HG03196 (cell line): ENCODE results near the gene MRAS.

Source experiments
- ATAC-seq: cut with Tn5 transposase; IDR thresholded peaks from one replicate; pipeline ENCODE4 v1.9.1; 2021; ENCODE audit not compliant: unreplicated experiment

Gene MRAS

DNA sequence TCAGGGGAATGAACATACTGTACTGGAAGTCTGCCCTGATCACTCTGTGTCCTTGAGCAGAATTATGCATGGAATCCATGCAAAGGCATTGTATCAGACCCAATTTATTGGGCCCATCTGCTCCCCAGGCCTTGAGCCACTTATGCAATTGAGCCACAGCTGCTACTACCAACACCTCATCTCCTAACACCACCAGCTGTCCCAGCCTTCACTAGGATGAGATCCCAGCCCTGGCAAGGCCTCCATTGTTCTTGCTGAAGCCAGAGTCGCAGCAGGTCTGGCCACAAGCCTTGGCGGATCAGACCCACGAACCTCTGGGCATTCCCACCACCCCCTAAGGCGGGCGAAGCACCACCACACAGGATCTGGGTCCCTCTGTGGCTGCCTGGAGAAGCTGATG, 9.6 kb upstream of the MRAS start:
- ATAC-seq: no peak

DNA sequence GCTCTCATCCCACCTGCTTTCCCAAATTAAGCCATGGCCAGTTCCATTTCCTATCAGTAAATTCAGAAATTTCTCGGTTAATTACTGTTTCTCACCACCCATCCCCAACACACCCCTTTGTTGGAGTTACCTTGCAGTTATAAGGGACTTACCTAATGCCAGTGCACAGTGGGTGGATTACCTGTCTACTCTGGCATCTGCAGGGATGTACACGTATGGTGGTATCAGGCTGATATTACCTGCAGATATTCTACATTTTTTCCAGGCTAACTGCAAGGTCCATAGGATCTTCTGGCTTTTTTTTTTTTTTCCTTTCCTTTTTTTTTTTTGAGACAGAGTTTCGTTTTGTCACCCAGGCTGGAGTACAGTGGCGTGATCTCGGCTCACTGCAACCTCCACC, 7.9 kb upstream of the MRAS start:
- no peak for ATAC-seq

DNA sequence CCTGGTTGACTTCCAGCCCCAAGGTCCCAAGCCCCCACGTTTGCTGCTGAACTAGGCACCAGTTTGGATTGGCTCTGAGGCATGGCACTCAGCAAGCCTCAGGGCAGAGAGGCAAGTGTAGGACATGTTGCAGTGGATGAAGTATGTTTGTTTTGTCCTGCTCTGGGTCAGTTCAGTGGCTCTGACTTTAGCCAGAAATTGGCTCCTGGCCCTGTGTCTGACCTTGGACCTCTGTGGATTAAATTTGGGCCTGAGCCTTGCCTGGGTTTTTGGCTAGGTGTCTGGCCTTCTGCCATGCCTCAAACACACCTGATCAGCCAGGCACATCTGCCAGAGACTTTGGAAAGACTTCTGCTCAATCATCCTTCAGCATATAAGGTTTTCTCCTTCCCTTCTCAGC, 3.6 kb upstream of the MRAS start:
- no peak for ATAC-seq

DNA sequence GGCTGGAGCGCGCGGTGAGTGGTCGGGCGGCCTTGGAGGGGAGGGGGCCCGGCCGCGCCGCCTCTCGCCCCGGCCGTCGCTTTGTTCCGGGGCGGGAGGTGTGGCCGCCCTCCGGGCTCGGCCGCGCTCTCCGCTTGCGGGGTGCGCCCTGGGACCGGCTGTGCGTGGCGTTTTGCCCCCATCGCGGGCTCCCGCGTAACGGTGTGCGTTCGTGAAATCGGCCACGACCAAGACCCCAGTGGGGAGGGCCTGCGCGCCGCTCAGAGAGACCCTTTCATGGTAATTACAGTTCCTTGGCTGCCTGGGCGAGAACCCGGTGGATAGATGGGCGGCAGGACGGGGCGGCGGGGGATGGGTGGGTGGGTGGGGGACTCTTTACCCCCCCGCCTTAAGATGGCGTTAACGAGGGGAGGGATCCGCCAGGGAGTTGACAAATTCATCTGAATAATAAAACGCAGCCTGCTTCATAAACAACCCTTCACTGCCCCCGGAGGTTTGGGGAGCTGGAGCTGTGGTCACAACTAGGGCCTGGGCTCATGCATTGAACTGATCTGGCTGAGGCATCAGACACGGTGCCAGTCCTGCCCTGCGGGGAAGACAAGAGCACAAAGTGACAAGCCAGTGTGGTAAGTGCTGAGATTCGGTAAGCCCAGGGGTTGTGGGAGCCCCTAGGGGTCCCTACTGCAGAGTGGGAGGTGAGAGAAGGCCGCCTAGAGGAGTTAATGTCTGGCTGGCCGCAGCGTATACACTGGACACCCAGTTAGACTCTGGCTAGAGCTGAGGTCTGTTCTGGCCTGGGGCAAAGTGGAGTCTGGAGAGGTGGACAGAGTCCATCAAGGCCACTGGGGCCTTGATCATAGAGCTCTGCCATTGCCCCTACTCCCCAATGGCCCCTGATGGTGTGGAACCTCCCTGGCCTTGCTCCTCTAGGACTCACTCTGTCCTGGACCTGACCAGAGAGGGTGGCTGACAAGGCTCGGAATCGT, 668 bp downstream of the MRAS start:
- ATAC-seq: no peak

DNA sequence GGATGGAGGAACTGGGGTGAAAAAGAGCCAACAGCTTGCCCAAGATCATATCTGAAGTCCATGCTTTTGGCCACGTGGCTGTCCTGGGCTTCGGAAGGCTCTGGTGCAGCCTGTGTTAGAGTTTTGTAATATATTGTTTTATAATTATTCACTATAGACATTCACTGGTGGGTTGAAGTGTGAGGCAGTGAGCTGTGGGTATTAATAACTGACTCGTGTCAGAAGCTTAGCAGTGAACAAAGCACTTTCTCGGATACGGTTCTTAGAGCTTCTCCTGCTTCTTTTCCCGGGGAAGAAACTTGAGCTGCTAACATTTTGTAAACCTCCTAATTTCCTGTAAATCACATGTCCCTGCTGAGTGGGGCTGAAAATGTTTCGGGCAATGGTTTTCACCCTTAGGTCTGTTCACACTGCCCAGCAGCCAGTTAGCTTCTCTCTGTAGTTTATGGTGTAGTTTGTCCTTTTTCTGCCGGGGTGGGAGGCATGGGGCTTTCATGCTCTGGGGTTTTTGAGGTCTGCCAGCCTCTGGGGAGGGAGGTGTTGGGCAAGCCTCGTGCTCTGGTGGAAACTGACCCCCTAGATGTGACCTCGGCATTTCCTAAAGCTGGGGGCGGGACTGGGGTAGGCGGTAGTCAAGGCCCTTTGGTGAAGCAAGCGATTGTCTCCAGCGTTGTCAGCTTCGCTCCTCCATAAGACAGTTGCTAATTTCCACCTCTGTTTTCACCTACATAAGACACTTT, 1.7 kb downstream of the MRAS start:
- no peak for ATAC-seq

DNA sequence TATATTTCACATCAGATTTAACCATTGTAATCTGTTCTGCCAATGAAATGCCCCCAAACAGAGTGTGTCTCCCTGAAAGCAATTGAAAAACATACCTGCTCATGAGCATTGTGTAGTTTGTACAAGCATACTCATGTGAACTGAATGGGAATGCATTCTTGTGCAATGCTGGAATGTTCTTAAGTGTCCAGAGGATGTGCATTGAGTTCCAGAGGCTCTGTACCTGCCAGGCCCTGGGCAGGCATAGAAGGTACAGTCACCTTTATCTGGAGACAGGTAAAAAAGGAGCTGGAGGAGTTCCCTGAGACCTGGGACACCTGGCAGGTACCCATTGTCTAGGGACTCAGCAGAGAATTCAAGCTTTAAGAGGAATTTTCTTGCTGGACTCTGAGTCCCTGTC, 2.8 kb downstream of the MRAS start:
- no peak for ATAC-seq

DNA sequence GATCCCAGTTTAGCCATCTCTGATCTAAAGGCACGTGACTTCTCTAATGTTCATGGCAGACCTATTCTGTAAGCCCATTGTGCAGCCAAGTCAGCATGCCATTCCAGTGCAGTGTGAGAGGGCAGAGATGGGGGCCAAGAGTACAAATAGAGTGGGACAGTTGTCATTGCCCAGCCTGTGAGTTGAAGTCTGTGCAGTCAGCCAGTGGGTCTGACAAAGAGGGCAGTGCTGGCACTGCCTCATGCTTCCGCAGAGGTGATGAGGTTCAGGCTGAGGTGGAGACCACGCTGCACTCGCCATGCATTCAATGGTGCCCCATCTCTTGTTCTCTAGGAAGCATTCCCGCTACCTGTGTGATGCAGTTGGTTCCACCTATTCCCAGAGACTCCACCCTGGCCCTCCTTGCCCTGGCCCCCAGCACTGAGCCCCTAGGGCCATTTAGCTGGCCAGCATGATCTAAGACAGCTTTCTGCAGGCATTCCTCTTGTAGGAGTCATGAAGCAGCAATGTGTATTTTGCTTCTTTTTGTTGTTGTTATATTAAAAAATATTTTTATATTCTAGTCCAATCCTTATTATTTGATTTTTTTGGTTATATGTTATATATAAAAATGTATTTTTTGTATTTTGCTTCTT, 3.7 kb downstream of the MRAS start:
- ATAC-seq: no peak

DNA sequence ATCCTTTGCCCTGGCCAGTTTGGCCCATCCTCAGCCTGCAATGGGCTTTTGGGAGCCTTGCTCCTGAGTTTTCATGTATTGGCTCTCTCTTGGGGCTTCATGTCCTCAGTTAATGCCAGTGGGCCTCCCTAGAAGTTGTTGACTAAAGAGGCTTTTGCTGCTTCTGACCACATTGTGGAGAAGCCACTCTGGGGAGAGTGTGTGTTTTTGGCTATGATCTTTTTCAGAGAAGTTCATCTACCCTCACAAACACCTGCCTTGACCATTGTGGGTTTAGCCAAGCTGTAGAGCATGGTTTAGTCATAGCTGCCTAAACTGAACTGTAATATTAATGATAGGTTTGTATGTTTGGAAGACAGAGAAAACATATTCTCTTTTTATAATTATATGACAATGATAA, 6.0 kb downstream of the MRAS start:
- no peak for ATAC-seq

DNA sequence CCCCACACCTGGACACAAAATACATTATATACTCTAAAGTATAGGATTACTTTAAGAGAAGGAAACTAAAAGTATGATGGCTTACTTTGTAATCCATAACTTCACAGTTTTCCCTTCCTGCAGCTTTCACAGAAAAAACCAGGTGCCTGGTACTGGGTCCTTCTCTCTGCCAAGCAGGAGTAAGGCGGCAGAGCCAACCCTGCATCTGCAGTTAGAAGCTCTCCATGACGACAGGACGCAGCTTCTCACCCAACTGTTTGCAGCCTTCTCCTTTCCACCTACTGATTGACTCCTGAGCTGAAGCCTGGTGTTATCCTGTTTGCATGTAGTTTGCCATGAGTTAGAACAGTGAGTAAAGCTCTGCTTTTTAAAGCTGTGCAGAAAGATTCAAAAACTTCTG, 6.7 kb downstream of the MRAS start:
- no peak for ATAC-seq

DNA sequence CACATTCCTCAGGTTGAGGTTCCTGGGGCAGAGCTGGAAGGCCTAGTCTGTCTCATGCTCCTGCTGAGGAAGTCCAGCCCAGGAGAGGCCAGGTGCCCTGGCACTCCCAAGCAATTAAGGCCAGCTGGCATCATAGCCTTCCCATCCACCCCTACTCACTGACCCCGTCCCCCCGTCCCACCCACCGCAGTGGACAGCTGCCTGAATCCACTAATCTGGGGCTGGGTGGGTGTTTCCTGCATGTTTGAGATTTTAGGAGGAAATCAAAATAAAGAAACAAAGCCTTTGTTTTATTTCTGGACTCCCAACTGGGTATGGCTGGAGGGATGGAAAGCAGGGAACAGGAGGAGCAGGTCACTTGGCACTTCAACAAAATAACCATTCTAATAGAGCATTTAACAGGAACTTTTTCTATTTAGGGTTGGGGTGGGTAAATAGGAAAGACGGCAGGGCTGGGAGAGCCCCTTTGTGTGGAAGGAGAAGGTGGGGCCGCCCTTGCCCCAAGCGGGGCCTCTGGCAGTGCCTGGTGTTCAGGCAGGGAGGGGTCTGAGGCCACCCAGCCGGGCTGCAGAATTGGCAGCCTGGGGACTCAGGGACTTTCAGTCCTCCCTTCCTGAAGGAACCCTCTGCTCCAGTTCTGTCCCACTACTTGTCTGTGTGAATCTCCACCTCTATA, 8.5 kb downstream of the MRAS start:
- ATAC-seq: no peak

DNA sequence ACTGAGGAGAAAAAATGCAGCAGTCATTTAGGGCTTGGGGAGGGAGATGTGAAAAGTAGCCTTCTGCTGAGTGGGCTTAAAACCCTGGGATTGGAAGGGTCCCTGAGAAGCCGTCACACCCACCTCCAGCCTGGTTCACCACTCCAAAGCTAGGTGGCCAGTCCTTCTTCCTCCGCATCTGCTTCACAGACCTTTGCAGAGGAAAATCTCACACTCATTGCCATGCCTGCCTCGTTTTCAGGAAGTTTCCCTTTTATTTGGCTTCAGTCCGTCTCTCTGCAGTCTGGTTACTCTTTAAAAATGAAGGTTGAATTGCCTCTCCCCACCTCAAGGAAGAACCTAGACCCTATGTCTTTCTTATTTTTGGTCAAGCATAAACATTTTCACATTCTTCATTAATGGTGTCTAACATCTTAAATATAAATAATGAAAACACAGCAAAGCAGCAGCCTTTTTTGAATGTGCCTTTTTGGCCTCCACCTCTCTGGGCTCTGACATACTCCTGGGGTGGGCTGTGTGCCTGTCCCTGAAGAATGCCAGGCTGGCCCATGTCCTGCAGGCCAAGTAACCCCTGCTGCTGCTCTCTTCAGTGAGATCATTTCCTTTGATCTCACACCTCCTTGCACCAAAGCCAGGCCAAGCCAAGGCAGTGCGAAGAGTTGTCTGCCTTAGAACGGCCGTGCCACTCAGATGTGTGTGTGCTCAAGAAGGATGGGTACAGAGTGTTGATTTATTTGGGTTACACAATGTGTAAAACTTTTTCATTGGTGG, 11.0 kb downstream of the MRAS start:
- ATAC-seq: no peak

DNA sequence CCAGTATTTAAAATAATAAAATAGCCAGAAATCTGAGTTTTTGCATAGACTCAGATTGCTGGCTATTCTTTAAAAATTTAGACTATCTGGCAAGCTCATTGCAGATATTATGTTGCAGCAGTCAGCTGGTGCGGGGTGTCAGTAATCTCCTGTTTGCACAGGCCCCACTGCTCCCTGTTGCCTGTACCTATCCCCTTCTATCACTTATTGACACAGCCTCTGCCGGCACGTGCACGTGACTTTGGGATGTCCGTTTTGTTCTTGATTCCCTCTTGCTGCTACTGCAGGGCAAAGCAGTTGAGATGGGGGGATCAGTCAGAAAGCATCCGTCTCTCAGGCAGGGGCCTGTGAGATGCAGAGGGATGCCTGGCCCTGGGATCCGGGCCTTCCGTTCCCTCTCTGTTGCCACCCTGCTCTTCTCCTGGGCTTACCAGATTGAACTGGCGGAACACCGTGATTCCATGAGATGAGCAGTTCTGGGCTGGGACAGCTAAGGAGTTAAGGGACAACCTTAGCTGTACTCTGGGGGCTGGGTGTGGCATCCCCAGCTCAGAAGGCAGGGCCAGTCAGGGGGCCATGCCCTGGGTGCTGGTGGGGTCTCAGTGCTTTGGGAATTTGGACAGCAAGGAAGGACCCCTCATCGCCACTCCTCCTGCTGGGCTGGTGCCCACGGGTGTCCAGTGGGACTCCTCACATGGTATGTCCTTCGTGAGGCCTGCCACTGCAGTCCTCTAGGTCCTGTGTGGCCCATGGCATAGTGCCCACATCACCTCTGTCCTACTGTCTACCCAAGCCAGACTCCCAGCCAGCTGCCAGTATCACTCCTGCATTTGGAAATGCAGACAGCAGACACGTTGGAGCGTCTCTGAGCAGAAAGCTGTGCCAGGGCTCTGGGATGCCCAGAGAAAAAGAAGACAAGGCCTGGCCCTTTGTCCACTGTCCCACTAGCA, 11.8 kb downstream of the MRAS start:
- ATAC-seq: no peak

DNA sequence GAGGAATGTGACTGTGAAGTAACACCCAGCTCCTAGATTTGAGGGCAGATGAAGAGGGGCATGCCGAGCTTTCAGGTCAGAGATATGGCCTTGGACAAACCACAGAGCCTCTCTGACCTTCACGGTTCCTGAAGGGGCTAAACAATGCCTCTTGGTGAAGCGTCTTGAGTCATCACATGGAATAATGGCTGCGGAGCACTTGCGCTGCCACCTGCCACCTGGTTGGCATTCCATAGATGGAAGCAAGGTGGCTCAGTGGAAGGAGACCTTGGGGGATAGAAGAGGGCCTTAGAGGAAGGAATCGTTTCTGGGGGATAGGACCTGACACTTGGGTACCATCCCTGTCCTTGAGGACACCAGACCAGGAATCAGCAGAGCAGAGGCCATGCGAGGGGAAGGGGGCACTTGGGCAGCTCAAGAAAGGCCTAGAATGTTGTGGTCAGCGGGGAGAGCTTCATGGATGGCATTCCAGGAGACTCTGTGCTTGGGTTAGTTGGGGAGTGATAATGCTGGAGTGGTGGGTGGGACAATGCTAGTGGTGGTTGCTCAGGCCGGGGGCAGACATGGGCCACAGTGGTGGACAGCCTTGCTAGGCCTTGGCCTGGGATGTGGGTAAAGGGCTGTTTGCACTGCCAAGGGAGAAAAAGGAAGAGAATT, 12.6 kb downstream of the MRAS start:
- ATAC-seq: no peak

DNA sequence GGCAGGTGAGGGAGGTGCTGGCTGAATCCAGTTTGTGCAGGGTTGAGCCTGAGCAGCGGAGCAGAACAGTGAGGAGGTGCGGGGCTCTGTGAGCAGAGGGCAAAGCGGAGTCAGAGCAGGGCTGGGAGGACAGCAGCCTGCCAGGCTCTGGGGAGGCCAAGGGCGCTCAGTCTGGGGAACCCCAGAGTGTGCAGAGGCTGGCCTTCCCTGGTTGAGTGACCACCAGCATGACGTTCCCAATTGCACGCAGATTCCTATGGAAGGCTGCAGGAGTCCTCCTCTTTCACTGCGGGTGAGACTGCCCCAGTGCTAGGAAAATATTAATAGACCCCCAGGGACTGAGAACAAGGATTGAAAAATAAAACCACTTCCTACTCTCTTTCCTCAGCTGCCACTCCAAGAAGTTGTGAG, 13.2 kb downstream of the MRAS start:
- ATAC-seq: no peak

DNA sequence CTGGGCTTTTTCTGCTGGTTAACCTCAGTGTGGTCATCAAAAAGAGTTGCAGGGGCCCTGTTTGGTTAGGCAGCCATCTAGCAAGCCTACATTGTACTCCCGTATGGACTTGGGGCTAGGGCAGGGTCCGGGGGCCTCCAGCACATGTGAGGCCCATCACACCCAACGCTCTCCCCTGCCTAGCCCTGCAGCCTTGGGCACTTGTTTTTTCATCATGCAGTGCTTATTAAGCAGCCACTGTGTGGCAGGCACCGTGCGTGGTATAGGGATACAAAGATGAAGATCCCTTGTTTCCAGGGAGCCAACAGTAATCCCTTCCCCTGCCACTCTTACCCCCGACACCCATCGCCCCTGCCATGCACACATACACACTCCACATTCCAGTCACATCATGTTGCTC, 14.2 kb downstream of the MRAS start:
- no peak for ATAC-seq

DNA sequence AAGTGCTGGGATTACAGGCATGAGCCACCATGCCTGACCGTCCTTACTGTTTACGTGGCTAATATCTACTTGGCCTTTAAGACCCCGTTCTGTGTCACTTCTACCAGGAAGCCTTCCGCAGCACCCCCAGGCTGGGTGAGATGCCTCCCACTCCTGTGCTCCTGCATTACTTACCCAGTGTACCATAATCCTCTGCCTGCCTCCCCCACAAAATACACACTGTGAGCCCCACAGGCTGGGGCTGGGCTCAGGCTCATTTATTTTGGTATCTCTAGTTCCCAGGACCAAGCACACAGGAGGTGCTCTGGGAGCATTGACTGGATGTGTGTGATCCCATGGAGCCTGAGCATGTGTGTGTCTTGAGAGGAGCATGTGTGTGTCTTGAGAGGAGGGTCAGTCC, 14.9 kb downstream of the MRAS start:
- no peak for ATAC-seq

DNA sequence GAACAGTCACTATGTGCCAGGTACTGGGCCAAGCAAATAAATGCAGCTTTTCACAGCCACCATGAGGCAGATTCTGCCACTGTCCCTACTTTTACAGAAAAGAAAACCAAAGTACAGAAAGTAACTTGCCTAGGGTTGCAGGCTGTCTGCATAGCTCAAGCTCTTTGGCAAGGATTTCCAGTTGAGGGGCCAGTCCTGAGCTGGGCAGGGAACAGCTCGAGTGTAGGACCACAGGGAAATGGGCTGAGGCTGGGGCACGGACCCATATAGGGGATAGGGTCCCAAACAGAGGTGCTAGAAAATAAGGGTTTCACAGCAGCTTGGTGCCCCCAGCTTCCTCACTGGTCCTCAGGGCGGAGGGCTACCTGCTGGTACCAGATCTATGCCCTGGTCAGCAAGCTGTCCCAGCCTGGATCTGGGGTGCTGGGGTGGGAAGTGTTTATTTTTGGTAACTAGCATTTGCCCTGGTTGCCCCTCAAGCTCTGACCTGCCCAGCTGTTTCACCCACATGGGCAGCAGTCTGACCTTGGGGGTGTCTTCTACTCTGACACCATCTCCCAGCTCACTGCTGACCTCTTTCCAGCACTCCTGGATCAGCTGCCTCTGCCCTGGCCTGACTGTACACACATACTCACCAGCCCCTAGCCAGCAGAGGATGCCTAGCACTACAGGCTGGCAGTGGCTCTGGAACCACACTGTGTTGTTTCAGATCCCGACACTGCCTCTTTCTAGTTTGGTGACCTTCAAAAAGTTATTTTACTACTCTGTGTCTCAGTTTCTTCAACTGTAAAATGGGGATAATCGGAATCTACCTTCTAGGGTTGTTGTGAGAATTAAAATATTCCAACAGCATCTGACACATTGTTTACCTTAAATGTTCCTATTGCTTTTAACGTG, 16.2 kb downstream of the MRAS start:
- no peak for ATAC-seq

DNA sequence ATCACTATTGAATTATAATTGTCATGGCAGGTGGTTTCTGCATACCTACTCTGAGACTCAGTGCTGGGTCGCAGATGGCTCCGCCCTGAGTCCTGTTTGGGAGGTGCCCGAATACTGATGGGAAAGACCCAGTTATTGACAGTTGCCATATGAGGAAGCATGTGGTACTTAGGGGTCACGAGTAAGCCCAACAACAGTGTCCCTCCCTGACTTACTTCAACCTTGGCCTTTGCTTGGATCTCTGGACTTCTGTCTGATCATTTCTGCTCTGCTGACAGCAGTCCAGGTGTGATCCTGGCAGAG, 16.8 kb downstream of the MRAS start:
- ATAC-seq: no peak
